Prostate gland (tissue), 2 donors: ENCODE measurements around the gene UQCRC1. TPM values are rescaled to one million over a fixed set of nuclear protein-coding genes. Genes with fewer than 3 reads are reported as not detected.

Experiments
- DNase-seq: peaks from one replicate; pipeline ENCODE4 v3.0.0-alpha.2; 2019; ENCODE audit warnings: low spot score
- H3K27ac ChIP-seq, 2 donors: fragments of 200-600 bp; sonication (generic); 2 replicates each; pipeline ENCODE4 v1.5.1; 2017 to 2019
- H3K27me3 ChIP-seq: fragments of 200-600 bp; sonication (generic); replicated peaks from 2 replicates; pipeline ENCODE4 v1.5.1; 2019; ENCODE audit not compliant: insufficient read depth
- H3K36me3 ChIP-seq, 2 donors: fragments of 200-600 bp; sonication (generic); 1 replicate in 1 of 2; 2 replicates in 1 of 2; pipeline versions ENCODE4 v1.5.1 to v1.8.1; 2017 to 2019
- H3K4me1 ChIP-seq: fragments of 200-600 bp; sonication (generic); replicated peaks from 2 replicates; pipeline ENCODE4 v1.5.1; 2019
- H3K4me3 ChIP-seq, 2 donors: fragments of 200-600 bp; sonication (generic); 2 replicates each; pipeline ENCODE4 v1.5.1; 2017 to 2019
- H3K9me3 ChIP-seq: fragments of 200-600 bp; sonication (generic); 2 replicates; pipeline ENCODE4 v1.5.1; 2017
- CTCF ChIP-seq, 4 experiments: fragments of 200-600 bp in 2 of 4; fragments of 450-650 bp in 2 of 4; sonication (generic) in 2 of 4; IDR thresholded peaks; 1 replicate in 3 of 4; 2 replicates in 1 of 4; pipeline ENCODE4 v1.5.1; 2016 to 2019; ENCODE audit warnings: antibody characterized with exemption in 4 of 4, mild to moderate bottlenecking in 2 of 4, moderate library complexity in 2 of 4
- POLR2A ChIP-seq: fragments of 450-650 bp; IDR thresholded peaks from one replicate; pipeline ENCODE4 v1.6.1; 2016; ENCODE audit warnings: antibody characterized with exemption, mild to moderate bottlenecking
- POLR2AphosphoS5 ChIP-seq: sonication (generic); formaldehyde crosslinking; IDR thresholded peaks from one replicate; pipeline ENCODE4 v1.6.1; 2017; ENCODE audit warnings: antibody characterized with exemption
- WGBS: methylation state at CpG from one replicate; pipeline ENCODE4 v1.1.5; 2018; 5-methylcytosine and 5-hydroxymethylcytosine counted together
- intact Hi-C: fragments of 100-400 bp; cut with DNase I; formaldehyde crosslinking; loops from one replicate; pipeline ENCODE4 v1.14.2; 2022
- total RNA-seq, 2 donors: library from RNA; depleted of rRNA; stranded (reverse); fragments of >200 nt; gene quantifications; one replicate each; pipeline ENCODE4 v1.1.0, GENCODE V29; 2016

Gene UQCRC1
- total RNA-seq, 2 donors from 2014 or later = 239 to 251 TPM

- H3K4me1 ChIP-seq = no peaks in the 10 kb centered on the region
- peak overlapping the region in 1 of 2 donors; percentile 46 for H3K27ac ChIP-seq
- no peaks in the 10 kb centered on the region for H3K27me3 ChIP-seq
- H3K4me3 ChIP-seq = no peak overlapping the region
- intact Hi-C loops = no loop called here
- WGBS = 89% methylated on average over 10 of the region's 10 CpGs
- TF ChIP-seq POLR2AphosphoS5 = no peak
- TF ChIP-seq POLR2A = no peak
- no peak for TF ChIP-seq CTCF (IDR thresholded peaks at IDR 0.05)
- H3K9me3 ChIP-seq = no peaks in the 10 kb centered on the region
- peaks cover 0 to 3% of the 10 kb centered on the region in 2 donors for H3K36me3 ChIP-seq
- DNase-seq = no peak
Measured at GRCh38 chr3:48624767-48625166, 15.3 kb upstream of the UQCRC1 start.

DNA sequence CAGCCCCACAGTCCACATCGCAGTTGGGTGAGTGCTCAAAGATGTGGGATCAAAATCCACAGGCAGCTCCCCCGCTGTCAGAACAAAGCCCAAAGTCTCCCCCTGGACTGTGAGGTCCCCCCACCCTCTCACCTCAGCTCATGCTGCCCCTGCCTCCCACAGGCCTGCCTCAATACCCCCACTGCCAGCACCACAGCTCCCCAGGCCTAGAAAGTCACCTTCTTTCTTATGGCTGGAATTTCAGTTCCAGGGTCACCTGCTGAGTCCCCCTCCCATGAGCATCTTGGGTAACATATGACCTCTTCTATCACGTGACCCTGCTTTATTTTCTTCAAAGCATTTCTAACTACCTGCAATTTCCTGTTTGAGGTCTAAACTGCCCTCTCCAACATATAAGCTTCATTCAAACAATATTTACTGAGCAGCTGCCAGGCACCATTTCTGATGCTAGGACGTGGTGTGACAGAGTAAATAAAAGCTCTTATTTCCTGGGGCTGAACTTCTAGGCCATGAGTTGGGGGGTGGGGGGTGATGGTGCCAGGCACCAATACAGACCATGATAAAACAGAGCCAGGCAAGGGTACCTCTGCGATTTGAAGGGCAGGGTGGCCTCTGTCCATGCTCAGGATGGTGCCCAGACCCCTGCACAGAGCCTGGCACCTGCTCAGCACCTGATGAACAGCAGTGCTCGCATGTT is 14.6 kb upstream of the UQCRC1 start:
- H3K27me3 ChIP-seq = no peaks in the 10 kb centered on the region
- no peaks in the 10 kb centered on the region for H3K9me3 ChIP-seq
- TF ChIP-seq POLR2AphosphoS5 = peak; percentile 52
- no peak for TF ChIP-seq CTCF (IDR thresholded peaks at IDR 0.05)
- H3K4me3 ChIP-seq = no peak overlapping the region
- peak; percentile 48 for DNase-seq
- H3K36me3 ChIP-seq = peaks cover 0 to 3% of the 10 kb centered on the region in 2 donors
- WGBS = 65% methylated on average over 6 of the region's 6 CpGs
- intact Hi-C loops = no loop called here
- H3K27ac ChIP-seq = peak overlapping the region in 1 of 2 donors; percentile 46
- H3K4me1 ChIP-seq = no peaks in the 10 kb centered on the region

GRCh38 chr3:48621461-48621869 is 12.0 kb upstream of the UQCRC1 start, which contains the start of gene TMEM89:
TSS of gene TMEM89 (minus strand) at chr3:48621769. CDS start at chr3:48621756, 13 bp downstream.
- DNase-seq = no peak
- Histone ChIP-seq H3K4me3 (no peak within 1 kb of the TSS), H3K27ac (no peak within 1 kb of the TSS), H3K27me3 (no peaks in the 10 kb centered on the region), H3K4me1 (no peaks in the 10 kb centered on the region), H3K36me3 (no peaks in the 10 kb centered on the region), H3K9me3 (no peaks in the 10 kb centered on the region)
- intact Hi-C loops = no loop called here
- TF ChIP-seq POLR2A = no peak
- TF ChIP-seq POLR2AphosphoS5 = no peak
- TF ChIP-seq CTCF (IDR thresholded peaks at IDR 0.05) = no peak
- WGBS = 92% methylated on average over 18 of the region's 19 CpGs

DNA sequence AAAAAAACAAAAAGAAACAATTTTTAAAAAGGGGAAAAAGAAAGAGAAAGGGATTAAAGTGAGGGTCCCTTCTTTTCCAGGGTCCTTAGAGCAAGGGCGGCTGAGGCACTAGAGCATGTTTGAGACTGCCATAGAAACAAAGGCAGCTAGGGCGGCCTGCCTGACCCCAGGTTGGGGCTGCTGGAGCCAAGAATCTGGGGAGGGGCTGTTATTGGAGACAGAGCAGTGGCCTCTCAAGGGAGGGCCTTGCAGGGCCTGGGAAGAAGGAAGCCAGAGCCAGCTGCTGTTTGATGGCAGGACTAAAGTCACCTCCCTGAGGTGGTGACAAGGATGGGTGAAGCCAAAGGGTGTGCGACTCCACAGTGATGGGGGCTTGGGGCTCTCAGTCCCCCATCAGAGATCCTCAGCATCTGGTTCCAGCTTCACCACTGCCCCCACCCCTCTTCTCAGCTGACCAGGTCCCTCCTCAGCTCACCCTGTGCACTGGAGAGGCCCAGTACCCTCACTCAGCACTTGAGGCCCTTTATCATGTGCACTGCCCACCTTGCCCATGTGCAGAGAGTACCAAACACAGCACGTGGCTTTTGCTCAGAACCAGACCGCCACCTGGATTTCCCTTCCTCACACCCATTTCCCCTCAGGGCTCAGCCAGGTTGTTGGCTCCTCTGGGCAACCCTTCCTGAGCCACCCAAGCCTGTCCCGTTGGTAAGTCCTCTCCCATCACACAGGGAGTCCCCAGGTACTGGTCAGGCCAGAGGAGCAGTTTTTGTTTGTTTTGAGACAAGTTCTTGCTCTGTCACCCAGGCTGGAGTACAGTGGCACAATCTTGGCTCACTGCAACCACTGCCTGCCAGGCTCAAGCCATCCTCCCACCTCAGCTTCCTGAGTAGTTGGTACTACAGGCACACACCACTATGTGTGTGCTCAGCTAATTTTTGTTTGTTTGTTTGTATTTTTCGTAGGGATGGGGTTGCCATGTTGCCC is 10.4 kb upstream of the UQCRC1 start:
- no peaks in the 10 kb centered on the region for H3K9me3 ChIP-seq
- H3K36me3 ChIP-seq = no peaks in the 10 kb centered on the region
- H3K27me3 ChIP-seq = no peaks in the 10 kb centered on the region
- no peaks in the 10 kb centered on the region for H3K4me1 ChIP-seq
- intact Hi-C loops = loop anchor here (10.0 kb wide), 1 partner anchor 165 kb away; no protein-coding TSS in a partner anchor
- no peak overlapping the region for H3K27ac ChIP-seq
- peak; percentile 48 for DNase-seq
- 80% methylated on average over 7 of the region's 7 CpGs for WGBS
- TF ChIP-seq CTCF (IDR thresholded peaks at IDR 0.05) (no peak), POLR2AphosphoS5 (peak; percentile 57), POLR2A (no peak)
- H3K4me3 ChIP-seq = no peak overlapping the region
